Lower lobe of right lung (tissue), 2 donors: ENCODE data around the gene RAP1A. TPM values are rescaled to one million over a fixed set of nuclear protein-coding genes. Genes with fewer than 3 reads are reported as not detected.

Experiments used
- ATAC-seq, 2 donors: fragments of 200-7000 bp; cut with Tn5 transposase; one replicate each; pipeline ENCODE4 v1.9.1; 2020 to 2022; ENCODE audit warnings: mild to moderate bottlenecking in 2 of 2, moderate library complexity in 2 of 2
- DNase-seq: peaks from one replicate; pipeline ENCODE4 v3.0.0-alpha.2; 2020
- H3K27ac ChIP-seq: fragments of 200-600 bp; one replicate; pipeline ENCODE4 v1.8.0; 2022
- H3K27me3 ChIP-seq: fragments of 200-600 bp; one replicate; pipeline ENCODE4 v1.8.0; 2022; ENCODE audit warnings: low read depth
- H3K36me3 ChIP-seq: fragments of 200-600 bp; one replicate; pipeline ENCODE4 v1.8.0; 2022; ENCODE audit warnings: mild to moderate bottlenecking
- H3K4me1 ChIP-seq: fragments of 200-600 bp; one replicate; pipeline ENCODE4 v1.8.0; 2022
- H3K4me3 ChIP-seq: fragments of 200-600 bp; one replicate; pipeline ENCODE4 v1.8.0; 2022; ENCODE audit warnings: mild to moderate bottlenecking
- H3K9me3 ChIP-seq: fragments of 200-600 bp; one replicate; pipeline ENCODE4 v1.8.0; 2022
- CTCF ChIP-seq: fragments of 200-600 bp; IDR thresholded peaks from one replicate; pipeline ENCODE4 v1.8.0; 2022; ENCODE audit warnings: antibody characterized with exemption, mild to moderate bottlenecking
- intact Hi-C: fragments of 100-400 bp; cut with DNase I; formaldehyde crosslinking; loops from one replicate; pipeline ENCODE4 v1.11.0; 2022
- total RNA-seq: library from RNA; stranded (reverse); fragmentation: NEBNext Ultra II Directional; extraction: Animal tissue kit (Norgen Biotek cat#: 25700); gene quantifications from one replicate; pipeline ENCODE4 v1.2.1, GENCODE V29; 2021
- donor health status: DM: no; HTN: yes; CAD: no; lungs with severe emphysema.

The RAP1A gene
- total RNA-seq, 1 donor from 2014 or later, result 134 TPM

DNA sequence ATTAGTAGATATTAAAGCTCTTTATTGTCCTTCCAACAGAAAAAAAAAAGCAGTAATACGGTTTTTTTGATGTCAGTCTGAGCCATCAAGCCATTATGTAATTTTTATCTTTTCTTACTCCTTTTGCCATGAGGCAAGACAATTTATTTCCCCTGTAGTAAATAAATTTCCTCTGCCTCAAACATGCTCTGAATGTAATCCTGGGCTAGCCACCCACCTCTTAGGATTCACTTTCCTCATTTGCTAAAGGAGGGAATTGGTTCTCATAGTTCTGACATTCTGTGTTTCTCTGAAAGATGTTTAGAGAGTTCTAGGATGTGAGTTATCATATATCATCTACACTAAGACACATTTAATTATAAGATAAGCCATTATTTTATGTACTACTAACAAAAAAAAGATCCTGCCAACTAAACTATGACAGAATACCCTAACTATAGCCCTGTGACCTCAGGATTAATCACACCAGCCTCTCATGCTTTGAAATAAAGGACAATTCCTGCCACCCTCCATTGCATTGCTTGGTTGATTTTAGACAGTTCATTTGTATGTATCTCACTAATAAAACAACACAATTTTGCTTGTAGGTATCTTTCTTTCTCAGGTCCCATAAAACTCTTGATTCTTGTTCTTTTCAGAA, 34.0 kb upstream of the RAP1A start:
- intact Hi-C loops, result no loop called here
- H3K27me3 ChIP-seq, result no peaks in the 10 kb centered on the region
- no peak overlapping the region for H3K4me3 ChIP-seq
- DNase-seq (no peak), ATAC-seq (no peak)
- H3K27ac ChIP-seq, result no peak overlapping the region
- H3K4me1 ChIP-seq, result peaks cover 11% of the 10 kb centered on the region
- H3K9me3 ChIP-seq, result no peaks in the 10 kb centered on the region
- H3K36me3 ChIP-seq, result no peaks in the 10 kb centered on the region
- TF ChIP-seq CTCF, result no peak

- DNase-seq (no peak), ATAC-seq (no peak)
- Histone ChIP-seq H3K27ac (no peak overlapping the region), H3K27me3 (no peaks in the 10 kb centered on the region), H3K9me3 (no peaks in the 10 kb centered on the region), H3K4me3 (no peak overlapping the region), H3K36me3 (no peaks in the 10 kb centered on the region), H3K4me1 (peaks cover 11% of the 10 kb centered on the region)
- intact Hi-C loops, result no loop called here
- TF ChIP-seq CTCF, result no peak
Measured at GRCh38 chr1:111586112-111586511, 33.5 kb upstream of the RAP1A start.

GRCh38 chr1:111587509-111588174, 31.9 kb upstream of the RAP1A start:
- Histone ChIP-seq H3K27ac (no peak overlapping the region), H3K9me3 (no peaks in the 10 kb centered on the region), H3K36me3 (no peaks in the 10 kb centered on the region), H3K27me3 (no peaks in the 10 kb centered on the region), H3K4me3 (no peak overlapping the region), H3K4me1 (peaks cover 16% of the 10 kb centered on the region)
- DNase-seq, result no peak
- ATAC-seq, result no peak
- TF ChIP-seq CTCF, result no peak
- intact Hi-C loops, result no loop called here

DNA sequence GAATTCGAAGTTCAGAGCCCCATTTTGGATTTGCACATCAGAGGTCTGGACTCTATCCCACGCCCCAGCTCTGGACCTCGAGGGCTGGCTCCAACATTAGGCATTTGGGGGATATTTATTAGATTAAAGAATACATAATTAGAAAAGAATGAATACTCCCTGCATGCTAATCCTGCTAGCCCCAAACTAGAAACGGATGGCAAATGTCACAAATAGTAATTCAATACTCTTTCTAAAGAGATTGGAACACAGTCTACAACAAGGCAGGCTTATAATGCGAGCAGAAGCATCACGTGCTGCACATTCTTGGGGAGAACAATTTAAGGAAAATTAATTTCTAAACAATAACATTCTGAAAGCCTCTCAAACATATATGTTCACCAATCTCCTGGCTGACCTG, 27.7 kb upstream of the RAP1A start:
- Histone ChIP-seq H3K4me1 (peaks cover 46% of the 10 kb centered on the region), H3K4me3 (no peak overlapping the region), H3K27me3 (no peaks in the 10 kb centered on the region), H3K27ac (peak overlapping the region; percentile 75), H3K9me3 (no peaks in the 10 kb centered on the region), H3K36me3 (no peaks in the 10 kb centered on the region)
- intact Hi-C loops, result no loop called here
- DNase-seq, result no peak
- TF ChIP-seq CTCF, result no peak
- ATAC-seq, result no peak

GRCh38 chr1:111592389-111593361, 26.9 kb upstream of the RAP1A start:
- Histone ChIP-seq H3K4me3 (no peak overlapping the region), H3K9me3 (no peaks in the 10 kb centered on the region), H3K27ac (peak overlapping the region; percentile 75), H3K27me3 (no peaks in the 10 kb centered on the region), H3K36me3 (no peaks in the 10 kb centered on the region), H3K4me1 (peaks cover 53% of the 10 kb centered on the region)
- ATAC-seq (peak; percentile 97 to 98), DNase-seq (peak; percentile 90)
- intact Hi-C loops, result no loop called here
- no peak for TF ChIP-seq CTCF
